ENCODE data around the gene EFNA3. TPM values are rescaled to one million over a fixed set of nuclear protein-coding genes. Genes with fewer than 3 reads are reported as not detected.
A peak's percentile ranks its signal among the peaks of the same experiment; 100 is the strongest.

Gene EFNA3
- total RNA-seq, 4 donors from 2014 or later, result 0.84 to 1.8 (median 1.6) TPM; not detected in 1

DNA sequence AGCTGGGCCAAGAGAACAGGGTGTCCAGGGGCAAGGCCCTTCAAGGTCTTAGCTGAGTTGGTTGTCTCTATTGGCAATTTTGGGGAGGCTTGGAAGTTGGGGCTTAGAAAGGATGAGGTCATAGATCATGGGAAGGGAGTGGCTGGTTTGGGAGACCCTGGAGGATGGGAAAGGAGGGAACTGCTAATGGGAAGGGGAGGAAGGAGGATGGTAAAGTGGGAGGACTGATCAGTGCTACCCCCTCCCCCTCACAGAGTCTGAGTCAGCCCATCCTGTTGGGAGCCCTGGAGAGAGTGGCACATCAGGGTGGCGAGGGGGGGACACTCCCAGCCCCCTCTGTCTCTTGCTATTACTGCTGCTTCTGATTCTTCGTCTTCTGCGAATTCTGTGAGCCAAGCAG is 10.0 kb upstream of the EFNA3 start:
- TF ChIP-seq, protein P1, sequence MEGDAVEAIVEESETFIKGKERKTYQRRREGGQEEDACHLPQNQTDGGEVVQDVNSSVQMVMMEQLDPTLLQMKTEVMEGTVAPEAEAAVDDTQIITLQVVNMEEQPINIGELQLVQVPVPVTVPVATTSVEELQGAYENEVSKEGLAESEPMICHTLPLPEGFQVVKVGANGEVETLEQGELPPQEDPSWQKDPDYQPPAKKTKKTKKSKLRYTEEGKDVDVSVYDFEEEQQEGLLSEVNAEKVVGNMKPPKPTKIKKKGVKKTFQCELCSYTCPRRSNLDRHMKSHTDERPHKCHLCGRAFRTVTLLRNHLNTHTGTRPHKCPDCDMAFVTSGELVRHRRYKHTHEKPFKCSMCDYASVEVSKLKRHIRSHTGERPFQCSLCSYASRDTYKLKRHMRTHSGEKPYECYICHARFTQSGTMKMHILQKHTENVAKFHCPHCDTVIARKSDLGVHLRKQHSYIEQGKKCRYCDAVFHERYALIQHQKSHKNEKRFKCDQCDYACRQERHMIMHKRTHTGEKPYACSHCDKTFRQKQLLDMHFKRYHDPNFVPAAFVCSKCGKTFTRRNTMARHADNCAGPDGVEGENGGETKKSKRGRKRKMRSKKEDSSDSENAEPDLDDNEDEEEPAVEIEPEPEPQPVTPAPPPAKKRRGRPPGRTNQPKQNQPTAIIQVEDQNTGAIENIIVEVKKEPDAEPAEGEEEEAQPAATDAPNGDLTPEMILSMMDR (IDR thresholded peaks at IDR 0.05), result no peak
- ATAC-seq (ENCODE audit: low FRiP score) (no peak), DNase-seq (ENCODE audit: low spot score) (no peak)

DNA sequence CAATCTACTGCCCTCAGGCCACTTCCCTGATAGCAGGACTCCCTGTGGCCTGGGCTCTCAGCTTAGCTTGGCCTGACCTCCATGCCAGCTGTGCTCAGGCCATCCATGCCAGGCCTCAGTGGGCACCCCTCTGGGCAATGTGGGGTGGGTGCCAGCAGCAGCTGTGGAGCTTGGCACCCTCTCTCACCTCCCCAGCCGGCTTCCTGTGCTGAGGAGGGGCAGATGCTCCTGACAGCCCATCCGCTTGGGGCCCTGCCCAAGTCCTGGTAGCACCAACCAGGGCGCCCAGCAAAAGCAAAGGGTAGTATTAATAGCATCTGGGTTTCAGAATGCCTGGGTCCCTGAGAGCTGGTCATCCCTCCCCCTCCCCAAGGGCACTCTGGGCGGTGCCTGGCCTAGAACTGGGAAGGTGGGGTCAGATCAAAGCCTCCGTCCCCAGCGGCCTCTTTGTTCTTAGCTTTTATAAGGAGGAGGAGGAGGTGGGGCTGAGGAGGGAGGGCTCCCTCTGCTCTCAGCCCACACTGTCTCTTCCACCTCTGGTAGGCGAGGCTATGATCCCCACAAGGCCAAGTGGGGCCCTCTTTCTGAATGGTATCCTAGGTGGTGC is 9.0 kb upstream of the EFNA3 start:
- no peak for ATAC-seq (ENCODE audit: low FRiP score)
- no peak for DNase-seq (ENCODE audit: low spot score)
- TF ChIP-seq, protein P1 (IDR thresholded peaks at IDR 0.05), result no peak

DNA sequence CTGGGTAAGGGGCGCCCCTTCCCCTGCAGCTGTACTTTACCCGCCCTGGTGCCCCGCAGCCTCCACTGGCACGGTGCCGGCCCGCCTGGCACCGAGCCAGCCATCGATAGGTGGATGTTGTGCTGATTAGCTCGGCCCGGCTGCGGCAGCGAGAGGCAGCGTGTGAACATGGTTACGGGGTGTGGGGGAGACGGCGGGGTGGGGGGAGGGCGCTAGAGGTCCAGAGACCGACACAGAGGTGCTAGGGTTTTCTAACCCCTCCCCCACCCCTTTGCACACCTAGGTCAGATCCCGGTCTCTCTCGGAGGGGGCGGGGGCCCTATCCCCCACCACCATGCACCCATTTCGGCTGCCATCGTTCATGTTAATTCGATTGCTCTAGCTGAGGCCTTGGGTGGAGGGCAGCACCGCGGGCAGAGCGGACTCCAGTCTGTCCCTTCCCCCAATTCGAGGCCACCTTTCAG is 8.4 kb upstream of the EFNA3 start:
- DNase-seq (ENCODE audit: low spot score) (no peak), ATAC-seq (ENCODE audit: low FRiP score) (no peak)
- TF ChIP-seq, protein P1 (IDR thresholded peaks at IDR 0.05), result no peak

DNA sequence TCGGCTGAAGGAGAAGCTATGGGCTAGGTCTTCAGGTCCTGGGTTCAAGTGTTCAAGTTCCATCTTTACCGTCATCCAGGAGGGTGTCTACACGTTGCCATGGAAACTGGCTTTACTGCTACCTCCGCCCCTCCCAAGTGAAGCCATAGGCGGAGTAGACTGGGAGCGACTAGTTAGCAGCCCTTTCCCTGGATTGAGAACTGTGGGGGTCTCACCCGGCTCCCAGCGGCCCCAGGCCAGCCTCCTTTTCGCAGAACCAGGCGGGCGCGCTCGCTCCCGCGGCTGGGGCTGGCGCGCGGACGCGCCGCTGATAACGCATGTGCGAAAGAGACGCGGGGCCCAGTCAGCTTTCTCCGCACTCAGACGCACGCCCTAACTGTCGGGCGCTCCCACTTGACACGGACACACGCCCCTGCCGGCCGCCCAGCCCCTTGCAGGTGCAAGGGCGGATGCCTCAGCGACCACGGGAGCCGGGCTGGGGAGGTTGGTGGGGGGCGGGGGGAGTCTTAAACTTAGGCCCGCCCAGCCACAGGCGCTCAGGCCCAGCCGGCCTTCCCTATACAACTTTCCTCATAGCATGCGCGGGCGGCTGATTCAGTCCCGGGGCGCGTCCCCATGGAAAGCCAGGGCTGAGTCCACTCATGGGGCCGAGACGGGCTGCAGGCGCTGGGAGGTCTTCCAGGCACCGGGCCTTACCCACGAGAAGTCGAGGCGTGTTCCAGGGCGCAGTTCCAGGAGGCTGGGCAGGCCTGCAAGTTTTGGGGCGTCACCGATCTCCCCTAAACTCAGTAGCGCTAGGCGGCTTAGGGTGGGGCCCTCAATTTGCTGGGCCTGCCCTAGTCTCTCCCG is 7.7 kb upstream of the EFNA3 start:
- ATAC-seq (ENCODE audit: low FRiP score), result peak; percentile 94
- peak; percentile 66 for DNase-seq (ENCODE audit: low spot score)
- TF ChIP-seq, protein P1 (IDR thresholded peaks at IDR 0.05), result no peak

DNA sequence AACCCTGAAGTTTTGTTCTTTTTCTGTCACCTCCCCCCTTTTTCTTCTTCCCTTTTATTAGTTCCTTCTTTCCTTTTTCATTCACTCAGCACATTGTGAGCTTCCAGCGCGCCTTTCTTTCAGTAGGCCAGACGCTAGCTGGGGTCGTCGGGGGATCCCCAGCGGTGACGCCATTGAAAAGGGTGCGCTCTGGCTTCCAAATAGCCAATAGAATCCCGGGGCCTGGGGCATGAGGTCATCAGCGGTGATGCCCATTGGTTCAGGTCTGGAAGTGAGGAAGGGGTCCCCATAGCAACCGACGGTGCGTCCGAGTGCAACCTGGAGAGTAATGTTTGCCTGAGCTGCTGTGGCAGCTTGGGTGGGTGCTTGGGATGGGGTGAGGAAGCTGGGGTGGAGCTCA is 6.9 kb upstream of the EFNA3 start:
- DNase-seq (ENCODE audit: low spot score) (no peak), ATAC-seq (ENCODE audit: low FRiP score) (no peak)
- TF ChIP-seq, protein P1 (IDR thresholded peaks at IDR 0.05), result no peak

DNA sequence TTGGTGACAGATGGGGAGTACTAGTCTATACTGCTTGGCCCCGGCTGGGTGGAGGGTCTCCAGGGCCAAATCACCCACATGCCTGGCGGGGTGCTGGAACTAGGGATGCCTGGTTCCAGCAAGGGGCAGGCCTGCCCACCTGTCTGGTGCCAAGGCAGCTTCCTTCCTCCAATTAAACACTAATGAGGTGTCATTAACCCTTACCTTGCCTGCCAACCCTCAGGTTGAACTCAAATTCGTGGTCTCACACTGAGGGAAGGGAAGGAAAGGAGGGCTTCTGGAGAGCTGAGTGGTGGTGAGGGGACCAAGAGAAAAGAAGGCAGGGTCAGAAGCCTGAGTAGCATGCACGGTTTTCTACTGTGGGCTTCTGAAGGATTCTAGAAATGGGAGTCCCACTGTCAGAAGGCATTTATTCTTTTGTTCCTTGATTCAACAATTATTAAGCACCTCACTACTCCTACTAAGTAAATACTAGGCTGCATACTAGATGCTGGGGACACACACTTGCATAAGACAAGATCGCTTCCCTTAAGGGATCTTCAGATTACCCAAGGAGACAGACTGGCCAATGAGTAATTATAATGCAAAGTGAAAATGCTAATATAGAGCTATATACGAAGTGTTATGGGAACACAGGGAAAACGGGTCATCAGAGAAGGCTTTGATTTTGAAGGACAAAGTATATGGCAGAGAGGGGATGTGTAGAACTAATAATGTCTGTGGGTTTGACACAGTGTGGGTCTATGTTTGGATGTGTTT is 5.9 kb upstream of the EFNA3 start:
- DNase-seq (ENCODE audit: low spot score), result no peak
- ATAC-seq (ENCODE audit: low FRiP score), result no peak
- TF ChIP-seq, protein P1 (IDR thresholded peaks at IDR 0.05), result no peak
